ENCODE data around the gene WDPCP. TPM values are rescaled to one million over a fixed set of nuclear protein-coding genes. Genes with fewer than 3 reads are reported as not detected.

WDPCP gene, protein sequence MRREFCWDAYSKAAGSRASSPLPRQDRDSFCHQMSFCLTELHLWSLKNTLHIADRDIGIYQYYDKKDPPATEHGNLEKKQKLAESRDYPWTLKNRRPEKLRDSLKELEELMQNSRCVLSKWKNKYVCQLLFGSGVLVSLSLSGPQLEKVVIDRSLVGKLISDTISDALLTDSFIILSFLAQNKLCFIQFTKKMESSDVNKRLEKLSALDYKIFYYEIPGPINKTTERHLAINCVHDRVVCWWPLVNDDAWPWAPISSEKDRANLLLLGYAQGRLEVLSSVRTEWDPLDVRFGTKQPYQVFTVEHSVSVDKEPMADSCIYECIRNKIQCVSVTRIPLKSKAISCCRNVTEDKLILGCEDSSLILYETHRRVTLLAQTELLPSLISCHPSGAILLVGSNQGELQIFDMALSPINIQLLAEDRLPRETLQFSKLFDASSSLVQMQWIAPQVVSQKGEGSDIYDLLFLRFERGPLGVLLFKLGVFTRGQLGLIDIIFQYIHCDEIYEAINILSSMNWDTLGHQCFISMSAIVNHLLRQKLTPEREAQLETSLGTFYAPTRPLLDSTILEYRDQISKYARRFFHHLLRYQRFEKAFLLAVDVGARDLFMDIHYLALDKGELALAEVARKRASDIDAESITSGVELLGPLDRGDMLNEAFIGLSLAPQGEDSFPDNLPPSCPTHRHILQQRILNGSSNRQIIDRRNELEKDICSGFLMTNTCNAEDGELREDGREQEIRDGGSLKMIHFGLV
- polyA plus RNA-seq (5.8 and 8.9 TPM in 2 replicates), polyA minus RNA-seq (26.0 and 26.3 TPM in 2 replicates)

DNA sequence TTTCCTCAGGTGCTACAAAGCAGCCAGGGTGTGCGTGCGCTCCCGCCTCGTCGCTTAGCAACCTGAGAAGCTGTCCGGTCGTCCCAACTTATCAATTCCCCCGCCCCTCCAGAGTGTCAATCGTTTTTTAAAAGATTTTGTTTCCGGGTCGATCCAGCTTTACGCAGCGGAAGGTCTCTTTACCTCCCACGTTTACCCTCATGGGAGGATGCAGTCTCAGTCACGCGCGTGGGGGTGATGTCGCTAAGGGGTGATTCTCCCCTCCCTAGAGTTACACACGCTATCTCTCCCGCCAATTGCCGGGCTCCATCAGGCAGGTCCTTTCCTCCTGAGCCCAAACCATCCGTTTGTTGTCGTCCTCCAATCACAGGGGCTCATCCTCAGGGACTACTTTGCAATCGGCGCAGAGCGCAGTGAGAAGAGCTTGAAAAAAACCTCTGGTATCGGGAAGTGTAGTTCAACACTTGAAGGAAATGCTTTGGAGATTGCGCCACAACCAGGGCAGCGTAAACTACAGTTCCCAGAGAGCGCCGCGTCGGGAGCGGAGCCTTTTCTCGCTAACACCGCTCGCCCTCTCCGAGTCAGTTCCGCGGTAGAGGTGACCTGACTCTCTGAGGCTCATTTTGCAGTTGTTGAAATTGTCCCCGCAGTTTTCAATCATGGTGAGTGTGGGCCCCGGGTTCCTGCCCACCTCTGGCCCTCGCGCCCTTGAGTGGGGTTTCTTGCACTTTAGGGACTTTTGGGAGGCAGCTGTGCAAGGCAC lies at the start of gene WDPCP, which contains the start of gene MDH1:
Gene WDPCP (minus strand): TSS at position 93 of the 763 bp plus-strand sequence. CDS start 206 bp downstream, outside the sequence.
Gene MDH1 (plus strand): TSS at position 579 of the 763 bp plus-strand sequence. CDS start 81 bp downstream, at position 660.
- Histone ChIP-seq H4K20me1 (ENCODE audit: insufficient read depth) (no peaks in the 10 kb centered on the region), H3K9me2 (ENCODE audit: insufficient read depth, low read length) (no peaks in the 10 kb centered on the region), H3K9ac (ENCODE audit: low read length) (peak within 1 kb of the TSS; percentile 93), H3K36me3 (ENCODE audit: insufficient read depth, low read length) (no peaks in the 10 kb centered on the region), H3K4me2 (ENCODE audit: low read length) (peak within 1 kb of the TSS; percentile 83), H3K27ac (ENCODE audit: low read length) (peak within 1 kb of the TSS; percentile 96), H3F3A (ENCODE audit: insufficient read depth, low read length, poor library complexity, severe bottlenecking) (no peaks in the 10 kb centered on the region), H3K4me3 (ENCODE audit: low read length) (peak within 1 kb of the TSS; percentile 94), H2AFZ (ENCODE audit: low read depth, low read length) (peak within 1 kb of the TSS; percentile 98), H3K79me2 (replicated peaks; ENCODE audit: insufficient read depth, low read length) (peaks cover 41% of the 10 kb centered on the region), H3K9me3 (ENCODE audit: low read length) (no peaks in the 10 kb centered on the region), H3K27me3 (ENCODE audit: insufficient read depth, low read depth, low read length) (no peaks in the 10 kb centered on the region)
- TF ChIP-seq SMC3 (conservative IDR thresholded peaks at IDR 0.05; ENCODE audit: poor library complexity): peak; percentile 45
- no peak for TF ChIP-seq EZH2 (IDR thresholded peaks at IDR 0.05; ENCODE audit: borderline replicate concordance, insufficient read depth, low read length, poor library complexity, severe bottlenecking)
- TF ChIP-seq TAF1 (IDR thresholded peaks at IDR 0.05; ENCODE audit: low read depth): peak; percentile 89
- peak; percentile 77 for TF ChIP-seq EP300 (conservative IDR thresholded peaks at IDR 0.05; ENCODE audit: poor library complexity, severe bottlenecking)
- TF ChIP-seq MXI1 (conservative IDR thresholded peaks at IDR 0.05; ENCODE audit: poor library complexity, severe bottlenecking): peak; percentile 95
- TF ChIP-seq POLR2AphosphoS5 (IDR thresholded peaks at IDR 0.05): peak; percentile 94
- TF ChIP-seq, protein P1, sequence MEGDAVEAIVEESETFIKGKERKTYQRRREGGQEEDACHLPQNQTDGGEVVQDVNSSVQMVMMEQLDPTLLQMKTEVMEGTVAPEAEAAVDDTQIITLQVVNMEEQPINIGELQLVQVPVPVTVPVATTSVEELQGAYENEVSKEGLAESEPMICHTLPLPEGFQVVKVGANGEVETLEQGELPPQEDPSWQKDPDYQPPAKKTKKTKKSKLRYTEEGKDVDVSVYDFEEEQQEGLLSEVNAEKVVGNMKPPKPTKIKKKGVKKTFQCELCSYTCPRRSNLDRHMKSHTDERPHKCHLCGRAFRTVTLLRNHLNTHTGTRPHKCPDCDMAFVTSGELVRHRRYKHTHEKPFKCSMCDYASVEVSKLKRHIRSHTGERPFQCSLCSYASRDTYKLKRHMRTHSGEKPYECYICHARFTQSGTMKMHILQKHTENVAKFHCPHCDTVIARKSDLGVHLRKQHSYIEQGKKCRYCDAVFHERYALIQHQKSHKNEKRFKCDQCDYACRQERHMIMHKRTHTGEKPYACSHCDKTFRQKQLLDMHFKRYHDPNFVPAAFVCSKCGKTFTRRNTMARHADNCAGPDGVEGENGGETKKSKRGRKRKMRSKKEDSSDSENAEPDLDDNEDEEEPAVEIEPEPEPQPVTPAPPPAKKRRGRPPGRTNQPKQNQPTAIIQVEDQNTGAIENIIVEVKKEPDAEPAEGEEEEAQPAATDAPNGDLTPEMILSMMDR (IDR thresholded peaks at IDR 0.05; ENCODE audit: poor library complexity, severe bottlenecking): no peak
- TF ChIP-seq, protein P2, sequence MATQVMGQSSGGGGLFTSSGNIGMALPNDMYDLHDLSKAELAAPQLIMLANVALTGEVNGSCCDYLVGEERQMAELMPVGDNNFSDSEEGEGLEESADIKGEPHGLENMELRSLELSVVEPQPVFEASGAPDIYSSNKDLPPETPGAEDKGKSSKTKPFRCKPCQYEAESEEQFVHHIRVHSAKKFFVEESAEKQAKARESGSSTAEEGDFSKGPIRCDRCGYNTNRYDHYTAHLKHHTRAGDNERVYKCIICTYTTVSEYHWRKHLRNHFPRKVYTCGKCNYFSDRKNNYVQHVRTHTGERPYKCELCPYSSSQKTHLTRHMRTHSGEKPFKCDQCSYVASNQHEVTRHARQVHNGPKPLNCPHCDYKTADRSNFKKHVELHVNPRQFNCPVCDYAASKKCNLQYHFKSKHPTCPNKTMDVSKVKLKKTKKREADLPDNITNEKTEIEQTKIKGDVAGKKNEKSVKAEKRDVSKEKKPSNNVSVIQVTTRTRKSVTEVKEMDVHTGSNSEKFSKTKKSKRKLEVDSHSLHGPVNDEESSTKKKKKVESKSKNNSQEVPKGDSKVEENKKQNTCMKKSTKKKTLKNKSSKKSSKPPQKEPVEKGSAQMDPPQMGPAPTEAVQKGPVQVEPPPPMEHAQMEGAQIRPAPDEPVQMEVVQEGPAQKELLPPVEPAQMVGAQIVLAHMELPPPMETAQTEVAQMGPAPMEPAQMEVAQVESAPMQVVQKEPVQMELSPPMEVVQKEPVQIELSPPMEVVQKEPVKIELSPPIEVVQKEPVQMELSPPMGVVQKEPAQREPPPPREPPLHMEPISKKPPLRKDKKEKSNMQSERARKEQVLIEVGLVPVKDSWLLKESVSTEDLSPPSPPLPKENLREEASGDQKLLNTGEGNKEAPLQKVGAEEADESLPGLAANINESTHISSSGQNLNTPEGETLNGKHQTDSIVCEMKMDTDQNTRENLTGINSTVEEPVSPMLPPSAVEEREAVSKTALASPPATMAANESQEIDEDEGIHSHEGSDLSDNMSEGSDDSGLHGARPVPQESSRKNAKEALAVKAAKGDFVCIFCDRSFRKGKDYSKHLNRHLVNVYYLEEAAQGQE (IDR thresholded peaks at IDR 0.05; ENCODE audit: borderline replicate concordance): peak; percentile 74
- no peak for TF ChIP-seq RAD21 (conservative IDR thresholded peaks at IDR 0.05)

All from neural cell (in vitro differentiated cells).